ENCODE data around the gene SSX2B. TPM values are rescaled to one million over a fixed set of nuclear protein-coding genes. Genes with fewer than 3 reads are reported as not detected.
"Not testable (repeated sequence)": the region's sequence is repeated elsewhere in the genome, so short reads cannot be mapped to it uniquely, and the experiment has no call there.

Gene SSX2B
- not detected in 2 replicates for total RNA-seq

GRCh38 chrX:52750952-52751351 is at the start of gene SSX2B:
SSX2B (plus strand) TSS chrX:52751252; CDS start chrX:52752681, 1,429 bp downstream.
- not testable (repeated sequence) for DNase-seq

- not testable (repeated sequence) for DNase-seq
These were observed 44.0 kb upstream of the SSX2B start, which contains the start of gene SSX2 for GRCh38 chrX:52707078-52707477. SSX2 (minus strand) TSS chrX:52707178; CDS start chrX:52705749, 1,429 bp downstream.

GRCh38 chrX:52765983-52766382 is 14.9 kb downstream of the SSX2B start:
- not testable (repeated sequence) for DNase-seq

- not testable (repeated sequence) for DNase-seq
These were observed 22.5 kb downstream of the SSX2B start for GRCh38 chrX:52773504-52773903.

- DNase-seq = not testable (repeated sequence)
These were observed 46.3 kb downstream of the SSX2B start, which contains the start of gene SPANXN5 for GRCh38 chrX:52797327-52797726. SPANXN5 (minus strand) TSS chrX:52797427; CDS start chrX:52797348, 79 bp downstream.

- not testable (repeated sequence) for DNase-seq
These were observed 53.8 kb downstream of the SSX2B start for GRCh38 chrX:52804876-52805275.

Other genes starting within 250 kb of the SSX2B start
- gene XAGE1B, start 234.2 kb upstream of the SSX2B start, total RNA-seq = not detected in 2 replicates
- gene SSX7, start 96.4 kb upstream of the SSX2B start, total RNA-seq = not detected in 2 replicates
- gene SSX2, start 44.1 kb upstream of the SSX2B start, total RNA-seq = not detected in 2 replicates
- not detected in 2 replicates for gene SPANXN5, start 46.2 kb downstream of the SSX2B start, total RNA-seq
- not detected in 2 replicates for gene XAGE5, start 60.0 kb downstream of the SSX2B start, total RNA-seq
- gene XAGE3, start 116.8 kb downstream of the SSX2B start, total RNA-seq = not detected in 2 replicates
- gene FAM156B, start 146.1 kb downstream of the SSX2B start, total RNA-seq = 6.7 and 10.4 TPM in 2 replicates
- 5.6 and 9.2 TPM in 2 replicates for gene FAM156A, start 207.3 kb downstream of the SSX2B start, total RNA-seq

All from dermis blood vessel endothelial cell (primary cell).